Aorta (tissue), 5 donors: ENCODE data around the gene PDGFA. TPM values are rescaled to one million over a fixed set of nuclear protein-coding genes. Genes with fewer than 3 reads are reported as not detected.

ENCODE experiments used
- ATAC-seq: fragments of 200-7000 bp; cut with Tn5 transposase; one replicate; pipeline ENCODE4 v1.9.1; 2022; ENCODE audit warnings: moderate library complexity; ENCODE audit not compliant: low FRiP score
- DNase-seq, 2 donors: peaks; one replicate each; pipeline ENCODE4 v3.0.0-alpha.2; 2020
- H3K27ac ChIP-seq, 2 donors: one replicate each; pipeline ENCODE4 v1.5.1; 2013; ENCODE audit warnings: low read length in 2 of 2, mild to moderate bottlenecking in 2 of 2, moderate library complexity in 2 of 2, control low read depth in 1 of 2, inconsistent platforms in 1 of 2, low read depth in 1 of 2
- H3K27me3 ChIP-seq, 2 donors: one replicate each; pipeline ENCODE4 v1.6.1; 2013; ENCODE audit warnings: control low read depth in 1 of 2, low read length in 1 of 2, mild to moderate bottlenecking in 1 of 2, moderate library complexity in 1 of 2; ENCODE audit not compliant: insufficient read depth in 2 of 2, control insufficient read depth in 1 of 2
- H3K36me3 ChIP-seq, 2 donors: one replicate each; pipeline ENCODE4 v1.6.1; 2013; ENCODE audit warnings: control low read depth in 1 of 2, low read length in 1 of 2, mild to moderate bottlenecking in 1 of 2; ENCODE audit not compliant: insufficient read depth in 2 of 2, control insufficient read depth in 1 of 2
- H3K4me1 ChIP-seq, 2 donors: one replicate each; pipeline ENCODE4 v1.6.1; 2013; ENCODE audit warnings: low read length in 2 of 2, control low read depth in 1 of 2, mild to moderate bottlenecking in 1 of 2, moderate library complexity in 1 of 2; ENCODE audit not compliant: insufficient read depth in 2 of 2, control insufficient read depth in 1 of 2
- H3K4me3 ChIP-seq, 2 donors: one replicate each; pipeline ENCODE4 v1.5.1; 2013; ENCODE audit warnings: low read length in 2 of 2, control low read depth in 1 of 2, mild to moderate bottlenecking in 1 of 2
- H3K9me3 ChIP-seq: one replicate; pipeline ENCODE4 v1.6.1; 2013; ENCODE audit warnings: mild to moderate bottlenecking, low read length; ENCODE audit not compliant: control insufficient read depth
- WGBS, 2 donors: extraction: QIAGEN DNeasy Blood & Tissue Kit; methylation state at CpG; one replicate each; pipeline ENCODE4 v1.1.7; 2013; 5-methylcytosine and 5-hydroxymethylcytosine counted together
- intact Hi-C, 2 donors: fragments of 100-400 bp; cut with DNase I; formaldehyde crosslinking; loops; one replicate each; pipeline versions ENCODE4 v1.14.2 to v1.15.0; 2022
- polyA plus RNA-seq, 2 donors: library from polyadenylated mRNA; stranded (reverse); fragments of 200-250 nt; gene quantifications; one replicate each; pipeline ENCODE4 v1.2.3, GENCODE V29; 2013
- total RNA-seq, 2 donors: library from RNA; stranded (reverse); fragmentation: NEBNext Ultra II Directional; extraction: Animal tissue kit (Norgen Biotek cat#: 25700); gene quantifications; one replicate each; pipeline ENCODE4 v1.2.1, GENCODE V29; 2021
- donor health status: healthy with polysubstance abuse.
- donor health status: Bipolar disorder and iron deficiency.
- donor health status: DM: no; HTN: no; CAD: no.
- donor health status: DM: no; HTN: no; CAD: no.
- donor health status: DM: yes; HTN: yes; CAD: no.

PDGFA gene
- total and polyA plus RNA-seq, 4 donors: 28.9 to 174 (median 87.5) TPM

- DNase-seq: no peak
- no peak for ATAC-seq
- Histone ChIP-seq H3K27ac (no peak overlapping the region), H3K27me3 (no peaks in the 10 kb centered on the region), H3K9me3 (no peaks in the 10 kb centered on the region), H3K4me1 (no peaks in the 10 kb centered on the region), H3K36me3 (no peaks in the 10 kb centered on the region), H3K4me3 (no peak overlapping the region)
- 77 to 81% methylated on average over 17 of the region's 17 CpGs for WGBS, 2 donors
- intact Hi-C loops: no loop called here
Observed at GRCh38 chr7:533266-533665, 13.6 kb upstream of the PDGFA start.

GRCh38 chr7:532379-533143, 12.9 kb upstream of the PDGFA start:
- no peak for DNase-seq
- WGBS, 2 donors: 92 to 95% methylated on average over 15 of the region's 15 CpGs
- no peak for ATAC-seq
- Histone ChIP-seq H3K27me3 (no peaks in the 10 kb centered on the region), H3K36me3 (no peaks in the 10 kb centered on the region), H3K4me3 (no peak overlapping the region), H3K9me3 (no peaks in the 10 kb centered on the region), H3K27ac (no peak overlapping the region), H3K4me1 (no peaks in the 10 kb centered on the region)
- intact Hi-C loops: no loop called here

GRCh38 chr7:531777-532176, 12.1 kb upstream of the PDGFA start:
- Histone ChIP-seq H3K9me3 (no peaks in the 10 kb centered on the region), H3K27me3 (no peaks in the 10 kb centered on the region), H3K27ac (no peak overlapping the region), H3K36me3 (no peaks in the 10 kb centered on the region), H3K4me3 (no peak overlapping the region), H3K4me1 (no peaks in the 10 kb centered on the region)
- intact Hi-C loops: no loop called here
- ATAC-seq: no peak
- DNase-seq: no peak
- WGBS, 2 donors: 90 to 93% methylated on average over 10 of the region's 10 CpGs

GRCh38 chr7:528451-528850, 8.8 kb upstream of the PDGFA start:
- H3K4me1 ChIP-seq: no peaks in the 10 kb centered on the region
- no peaks in the 10 kb centered on the region for H3K27me3 ChIP-seq
- H3K4me3 ChIP-seq: no peak overlapping the region
- DNase-seq (no peak), ATAC-seq (no peak)
- H3K27ac ChIP-seq: no peak overlapping the region
- no peaks in the 10 kb centered on the region for H3K9me3 ChIP-seq
- no peaks in the 10 kb centered on the region for H3K36me3 ChIP-seq
- intact Hi-C loops: no loop called here
- 95 to 98% methylated on average over 2 of the region's 2 CpGs for WGBS, 2 donors

- intact Hi-C loops: no loop called here
- Histone ChIP-seq H3K27ac (no peak overlapping the region), H3K4me3 (no peak overlapping the region), H3K4me1 (no peaks in the 10 kb centered on the region), H3K27me3 (no peaks in the 10 kb centered on the region), H3K36me3 (no peaks in the 10 kb centered on the region), H3K9me3 (no peaks in the 10 kb centered on the region)
- WGBS, 2 donors: 93 to 95% methylated on average over 4 of the region's 4 CpGs
- ATAC-seq: no peak
- DNase-seq: no peak
Observed at GRCh38 chr7:527723-528122, 8.1 kb upstream of the PDGFA start.

GRCh38 chr7:526460-527034, 6.9 kb upstream of the PDGFA start:
- Histone ChIP-seq H3K9me3 (no peaks in the 10 kb centered on the region), H3K27me3 (no peaks in the 10 kb centered on the region), H3K36me3 (no peaks in the 10 kb centered on the region), H3K27ac (no peak overlapping the region), H3K4me3 (no peak overlapping the region), H3K4me1 (no peaks in the 10 kb centered on the region)
- WGBS, 2 donors: 81 to 86% methylated on average over 22 of the region's 22 CpGs
- ATAC-seq (no peak), DNase-seq (no peak)
- intact Hi-C loops: no loop called here

- peaks cover 0 to 3% of the 10 kb centered on the region in 2 donors for H3K4me1 ChIP-seq
- peak in 1 of 2 donors; percentile 78 for DNase-seq
- 7 to 9% methylated on average over 12 of the region's 12 CpGs for WGBS, 2 donors
- no peak for ATAC-seq
- H3K36me3 ChIP-seq: no peaks in the 10 kb centered on the region
- H3K27ac ChIP-seq: peak overlapping the region in 1 of 2 donors; percentile 60
- intact Hi-C loops: no loop called here
- no peak overlapping the region for H3K4me3 ChIP-seq
- H3K9me3 ChIP-seq: no peaks in the 10 kb centered on the region
- H3K27me3 ChIP-seq: no peaks in the 10 kb centered on the region
Observed at GRCh38 chr7:525740-526139, 6.1 kb upstream of the PDGFA start.

GRCh38 chr7:524800-525199, 5.2 kb upstream of the PDGFA start:
- intact Hi-C loops: no loop called here
- Histone ChIP-seq H3K36me3 (no peaks in the 10 kb centered on the region), H3K4me1 (peaks cover 0 to 3% of the 10 kb centered on the region in 2 donors), H3K27ac (no peak overlapping the region), H3K9me3 (no peaks in the 10 kb centered on the region), H3K27me3 (no peaks in the 10 kb centered on the region), H3K4me3 (no peak overlapping the region)
- DNase-seq (no peak), ATAC-seq (no peak)
- 92 to 98% methylated on average over 9 of the region's 9 CpGs for WGBS, 2 donors
